HepG2 (cell line): ENCODE data around the gene BATF2. TPM values are rescaled to one million over a fixed set of nuclear protein-coding genes. Genes with fewer than 3 reads are reported as not detected.

Experiments
- ARID2 ChIP-seq: sonication (generic); formaldehyde crosslinking; IDR thresholded peaks from 2 replicates; pipeline ENCODE4 v1.8.1; 2022; ENCODE audit warnings: mild to moderate bottlenecking, missing genetic modification reagents, borderline replicate concordance
- CHCHD3 ChIP-seq: sonication (generic); formaldehyde crosslinking; IDR thresholded peaks from 2 replicates; pipeline ENCODE4 v1.8.0; 2022; ENCODE audit warnings: mild to moderate bottlenecking, missing genetic modification reagents, moderate library complexity
- DPF2 ChIP-seq: sonication (generic); formaldehyde crosslinking; IDR thresholded peaks from 2 replicates; pipeline ENCODE4 v1.4.0; 2020; ENCODE audit warnings: mild to moderate bottlenecking, low read depth, missing genetic modification reagents, borderline replicate concordance
- FOXA1 ChIP-seq, 2 experiments: fragments of 450-650 bp in 1 of 2; sonication (generic) in 1 of 2; formaldehyde crosslinking in 1 of 2; IDR thresholded peaks; 2 replicates each; pipeline versions ENCODE4 v1.4.0 to v1.6.1; 2016 to 2020; ENCODE audit warnings: missing genetic modification reagents in 1 of 2
- GATAD2A ChIP-seq: IDR thresholded peaks from 2 replicates; pipeline ENCODE4 v1.6.1; 2016
- IRF9 ChIP-seq: sonication (generic); formaldehyde crosslinking; IDR thresholded peaks from 2 replicates; pipeline ENCODE4 v1.8.0; 2022; ENCODE audit warnings: missing genetic modification reagents, mild to moderate bottlenecking, borderline replicate concordance
- KDM3A ChIP-seq: IDR thresholded peaks from 2 replicates; pipeline ENCODE4 v1.6.1; 2018; ENCODE audit warnings: low read depth, missing compliant biosample characterization
- KDM4B ChIP-seq: sonication (generic); formaldehyde crosslinking; IDR thresholded peaks from 2 replicates; pipeline ENCODE4 v1.4.0; 2020; ENCODE audit warnings: missing genetic modification reagents
- MAZ ChIP-seq, 2 experiments: sonication (generic) in 1 of 2; formaldehyde crosslinking in 1 of 2; IDR thresholded peaks; 2 replicates each; pipeline versions ENCODE4 v1.5.0 to v1.6.1; 2012 to 2020; ENCODE audit warnings: low read depth in 2 of 2, mild to moderate bottlenecking in 2 of 2, borderline replicate concordance in 1 of 2, improper control_type of control experiment in 1 of 2, low read length in 1 of 2, missing genetic modification reagents in 1 of 2, moderate library complexity in 1 of 2
- MED13 ChIP-seq: sonication (generic); formaldehyde crosslinking; IDR thresholded peaks from 2 replicates; pipeline ENCODE4 v1.5.0; 2020; ENCODE audit warnings: missing genetic modification reagents
- MEIS1 ChIP-seq: sonication (generic); formaldehyde crosslinking; IDR thresholded peaks from 2 replicates; pipeline ENCODE4 v1.9.0; 2021; ENCODE audit warnings: mild to moderate bottlenecking, missing genetic modification reagents, moderate library complexity, borderline replicate concordance
- RCOR2 ChIP-seq: IDR thresholded peaks from 2 replicates; pipeline ENCODE4 v1.6.1; 2016; ENCODE audit warnings: missing biosample characterization, missing genetic modification reagents
- ZNF264 ChIP-seq: sonication (generic); formaldehyde crosslinking; IDR thresholded peaks from 2 replicates; pipeline ENCODE4 v1.4.0; 2020; ENCODE audit warnings: missing genetic modification reagents
- polyA plus RNA-seq, 8 experiments: library from polyadenylated mRNA; depleted of rRNA in 3 of 8; stranded (reverse) in 7 of 8; unstranded in 1 of 8; fragments of >200 nt; fragmentation: Illumina TruSeq in 4 of 8; extraction: Trizol in 4 of 8; gene quantifications; 2 replicates each; pipeline versions ENCODE4 v1.2.1 to v1.2.3, GENCODE V29; 2011 to 2016; ENCODE audit warnings: low read depth in 4 of 8, missing spikeins in 1 of 8, mixed read lengths in 1 of 8; ENCODE audit not compliant: insufficient read depth in 1 of 8
- total RNA-seq, 5 experiments: library from RNA; depleted of rRNA; stranded (reverse); fragments of >200 nt; fragmentation: Illumina TruSeq; extraction: Trizol; gene quantifications; 2 replicates each; pipeline ENCODE4 v1.2.3, GENCODE V29; 2016; ENCODE audit warnings: low read depth in 1 of 5
- TF ChIP-seq, protein P1 (sequence below): sonication (generic); formaldehyde crosslinking; IDR thresholded peaks from 2 replicates; pipeline ENCODE4 v1.8.1; 2023; ENCODE audit warnings: missing genetic modification reagents, inconsistent platforms, borderline replicate concordance
- TF ChIP-seq, protein P2 (sequence below): sonication (generic); formaldehyde crosslinking; IDR thresholded peaks from 2 replicates; pipeline ENCODE4 v1.4.0; 2020; ENCODE audit warnings: mild to moderate bottlenecking, missing genetic modification reagents
- TF ChIP-seq, protein P3 (sequence below): sonication (generic); formaldehyde crosslinking; IDR thresholded peaks from 2 replicates; pipeline ENCODE4 v1.5.1; 2020; ENCODE audit warnings: missing genetic modification reagents, mild to moderate bottlenecking, borderline replicate concordance
- TF ChIP-seq, protein P4 (sequence below): sonication (generic); formaldehyde crosslinking; IDR thresholded peaks from 2 replicates; pipeline ENCODE4 v1.4.0; 2020; ENCODE audit warnings: missing genetic modification reagents; ENCODE audit errors: not compliant biosample characterization
- TF ChIP-seq, protein P5 (sequence below): sonication (generic); formaldehyde crosslinking; IDR thresholded peaks from 2 replicates; pipeline ENCODE4 v1.9.0; 2022; ENCODE audit warnings: low read depth, missing genetic modification reagents

The BATF2 gene
- total and polyA plus RNA-seq, 2 of the 13 experiments (the other 11 are each of a cell fraction or from before 2014, with no cell fraction given): 2.8 to 3.9 TPM

- TF ChIP-seq, protein P1, sequence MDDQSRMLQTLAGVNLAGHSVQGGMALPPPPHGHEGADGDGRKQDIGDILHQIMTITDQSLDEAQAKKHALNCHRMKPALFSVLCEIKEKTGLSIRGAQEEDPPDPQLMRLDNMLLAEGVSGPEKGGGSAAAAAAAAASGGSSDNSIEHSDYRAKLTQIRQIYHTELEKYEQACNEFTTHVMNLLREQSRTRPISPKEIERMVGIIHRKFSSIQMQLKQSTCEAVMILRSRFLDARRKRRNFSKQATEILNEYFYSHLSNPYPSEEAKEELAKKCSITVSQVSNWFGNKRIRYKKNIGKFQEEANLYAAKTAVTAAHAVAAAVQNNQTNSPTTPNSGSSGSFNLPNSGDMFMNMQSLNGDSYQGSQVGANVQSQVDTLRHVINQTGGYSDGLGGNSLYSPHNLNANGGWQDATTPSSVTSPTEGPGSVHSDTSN (CRISPR knock-in tag): no peak
- no peak for TF ChIP-seq KDM3A (CRISPR knock-in tag)
- no peak for TF ChIP-seq CHCHD3 (CRISPR knock-in tag)
- TF ChIP-seq DPF2 (CRISPR knock-in tag): no peak
- TF ChIP-seq ARID2 (CRISPR knock-in tag): no peak
- TF ChIP-seq, protein P2, sequence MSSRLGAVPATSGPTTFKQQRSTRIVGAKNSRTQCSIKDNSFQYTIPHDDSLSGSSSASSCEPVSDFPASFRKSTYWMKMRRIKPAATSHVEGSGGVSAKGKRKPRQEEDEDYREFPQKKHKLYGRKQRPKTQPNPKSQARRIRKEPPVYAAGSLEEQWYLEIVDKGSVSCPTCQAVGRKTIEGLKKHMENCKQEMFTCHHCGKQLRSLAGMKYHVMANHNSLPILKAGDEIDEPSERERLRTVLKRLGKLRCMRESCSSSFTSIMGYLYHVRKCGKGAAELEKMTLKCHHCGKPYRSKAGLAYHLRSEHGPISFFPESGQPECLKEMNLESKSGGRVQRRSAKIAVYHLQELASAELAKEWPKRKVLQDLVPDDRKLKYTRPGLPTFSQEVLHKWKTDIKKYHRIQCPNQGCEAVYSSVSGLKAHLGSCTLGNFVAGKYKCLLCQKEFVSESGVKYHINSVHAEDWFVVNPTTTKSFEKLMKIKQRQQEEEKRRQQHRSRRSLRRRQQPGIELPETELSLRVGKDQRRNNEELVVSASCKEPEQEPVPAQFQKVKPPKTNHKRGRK: no peak
- TF ChIP-seq, protein P3, sequence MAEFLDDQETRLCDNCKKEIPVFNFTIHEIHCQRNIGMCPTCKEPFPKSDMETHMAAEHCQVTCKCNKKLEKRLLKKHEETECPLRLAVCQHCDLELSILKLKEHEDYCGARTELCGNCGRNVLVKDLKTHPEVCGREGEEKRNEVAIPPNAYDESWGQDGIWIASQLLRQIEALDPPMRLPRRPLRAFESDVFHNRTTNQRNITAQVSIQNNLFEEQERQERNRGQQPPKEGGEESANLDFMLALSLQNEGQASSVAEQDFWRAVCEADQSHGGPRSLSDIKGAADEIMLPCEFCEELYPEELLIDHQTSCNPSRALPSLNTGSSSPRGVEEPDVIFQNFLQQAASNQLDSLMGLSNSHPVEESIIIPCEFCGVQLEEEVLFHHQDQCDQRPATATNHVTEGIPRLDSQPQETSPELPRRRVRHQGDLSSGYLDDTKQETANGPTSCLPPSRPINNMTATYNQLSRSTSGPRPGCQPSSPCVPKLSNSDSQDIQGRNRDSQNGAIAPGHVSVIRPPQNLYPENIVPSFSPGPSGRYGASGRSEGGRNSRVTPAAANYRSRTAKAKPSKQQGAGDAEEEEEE: no peak
- TF ChIP-seq MAZ (IDR thresholded peaks at IDR 0.05; ENCODE audit: borderline replicate concordance, low read depth, low read length): peak; percentile 41; the same call in 1 of the 2 replicates
- TF ChIP-seq MAZ (CRISPR knock-in tag; IDR thresholded peaks at IDR 0.05; ENCODE audit: low read depth): peak; percentile 12; the same call in 1 of the 2 replicates
- no peak for TF ChIP-seq KDM4B (CRISPR knock-in tag)
- TF ChIP-seq, protein P4, sequence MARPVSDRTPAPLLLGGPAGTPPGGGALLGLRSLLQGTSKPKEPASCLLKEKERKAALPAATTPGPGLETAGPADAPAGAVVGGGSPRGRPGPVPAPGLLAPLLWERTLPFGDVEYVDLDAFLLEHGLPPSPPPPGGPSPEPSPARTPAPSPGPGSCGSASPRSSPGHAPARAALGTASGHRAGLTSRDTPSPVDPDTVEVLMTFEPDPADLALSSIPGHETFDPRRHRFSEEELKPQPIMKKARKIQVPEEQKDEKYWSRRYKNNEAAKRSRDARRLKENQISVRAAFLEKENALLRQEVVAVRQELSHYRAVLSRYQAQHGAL: peak; percentile 39
- TF ChIP-seq, protein P5, sequence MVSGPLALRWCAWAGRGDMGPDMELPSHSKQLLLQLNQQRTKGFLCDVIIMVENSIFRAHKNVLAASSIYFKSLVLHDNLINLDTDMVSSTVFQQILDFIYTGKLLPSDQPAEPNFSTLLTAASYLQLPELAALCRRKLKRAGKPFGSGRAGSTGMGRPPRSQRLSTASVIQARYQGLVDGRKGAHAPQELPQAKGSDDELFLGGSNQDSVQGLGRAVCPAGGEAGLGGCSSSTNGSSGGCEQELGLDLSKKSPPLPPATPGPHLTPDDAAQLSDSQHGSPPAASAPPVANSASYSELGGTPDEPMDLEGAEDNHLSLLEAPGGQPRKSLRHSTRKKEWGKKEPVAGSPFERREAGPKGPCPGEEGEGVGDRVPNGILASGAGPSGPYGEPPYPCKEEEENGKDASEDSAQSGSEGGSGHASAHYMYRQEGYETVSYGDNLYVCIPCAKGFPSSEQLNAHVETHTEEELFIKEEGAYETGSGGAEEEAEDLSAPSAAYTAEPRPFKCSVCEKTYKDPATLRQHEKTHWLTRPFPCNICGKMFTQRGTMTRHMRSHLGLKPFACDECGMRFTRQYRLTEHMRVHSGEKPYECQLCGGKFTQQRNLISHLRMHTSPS (CRISPR knock-in tag): no peak
- no peak for TF ChIP-seq RCOR2 (CRISPR knock-in tag)
- TF ChIP-seq FOXA1 (IDR thresholded peaks at IDR 0.05): no peak
- no peak for TF ChIP-seq FOXA1 (CRISPR knock-in tag; IDR thresholded peaks at IDR 0.05)
- peak; percentile 49 for TF ChIP-seq GATAD2A (CRISPR knock-in tag)
- TF ChIP-seq MED13 (CRISPR knock-in tag): no peak
- 0 out of 2 replicates have a peak, but pooled peaks have one; percentile 19 for TF ChIP-seq IRF9 (CRISPR knock-in tag)
- peak; percentile 50; the same call in 1 of the 2 replicates for TF ChIP-seq ZNF264 (CRISPR knock-in tag)
- TF ChIP-seq MEIS1 (CRISPR knock-in tag): 0 out of 2 replicates have a peak, but pooled peaks have one; percentile 11
These were observed 44.3 kb upstream of the BATF2 start, which contains the start of gene SAC3D1 (continued) for GRCh38 chr11:65040847-65041622.
